ENCODE results near the gene RPSA. TPM values are rescaled to one million over a fixed set of nuclear protein-coding genes. Genes with fewer than 3 reads are reported as not detected.

Gene RPSA
- total and polyA plus RNA-seq, 2 donors from 2014 or later = 806 to 1,249 TPM

DNA sequence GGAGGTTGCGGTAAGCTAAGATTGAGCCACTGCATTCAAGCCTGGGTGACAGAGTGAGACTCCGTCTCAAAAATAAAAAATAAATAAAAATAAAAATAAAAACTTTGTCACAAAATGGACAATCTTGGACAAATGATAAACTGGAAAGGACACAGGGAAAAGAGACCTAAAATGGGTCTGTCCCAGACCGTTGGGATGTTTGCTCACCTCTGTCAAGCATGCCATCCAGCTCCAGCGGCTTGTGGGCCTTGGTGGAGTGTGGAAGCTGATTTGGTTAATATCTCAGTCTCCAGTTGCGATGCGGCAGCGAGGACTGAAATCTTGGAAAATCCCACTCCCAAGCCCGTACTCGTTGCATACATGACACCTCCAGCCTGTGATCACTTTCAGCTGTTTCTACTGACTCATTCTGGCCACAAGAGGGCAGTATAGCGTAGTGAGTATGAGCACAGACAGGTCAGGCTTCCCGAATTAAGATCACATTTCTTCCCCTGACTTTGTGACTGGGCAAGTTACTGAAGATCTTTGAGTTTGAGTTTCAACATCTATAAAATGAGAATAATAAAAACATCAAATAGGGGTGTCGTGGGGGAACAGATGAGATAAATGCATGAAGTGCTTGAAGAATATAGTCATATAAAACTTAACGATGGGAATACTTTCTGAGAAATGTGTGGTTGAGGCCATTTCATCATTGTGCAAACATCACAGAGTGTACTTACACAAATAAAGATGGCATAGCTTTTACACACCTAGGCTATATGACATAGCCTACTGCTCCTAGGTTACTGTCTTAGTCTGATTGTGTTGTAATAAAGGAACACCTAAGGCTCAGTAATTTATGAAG is 41.3 kb downstream of the RPSA start:
- no peaks in the 10 kb centered on the region for H3K27me3 ChIP-seq (ENCODE audit: control insufficient read depth, insufficient read depth, low read length)
- intact Hi-C loops (cut with DNase I) = no loop called here
- peak in 4 of 5 donors; percentile 79 to 96 (median 89) for DNase-seq

DNA sequence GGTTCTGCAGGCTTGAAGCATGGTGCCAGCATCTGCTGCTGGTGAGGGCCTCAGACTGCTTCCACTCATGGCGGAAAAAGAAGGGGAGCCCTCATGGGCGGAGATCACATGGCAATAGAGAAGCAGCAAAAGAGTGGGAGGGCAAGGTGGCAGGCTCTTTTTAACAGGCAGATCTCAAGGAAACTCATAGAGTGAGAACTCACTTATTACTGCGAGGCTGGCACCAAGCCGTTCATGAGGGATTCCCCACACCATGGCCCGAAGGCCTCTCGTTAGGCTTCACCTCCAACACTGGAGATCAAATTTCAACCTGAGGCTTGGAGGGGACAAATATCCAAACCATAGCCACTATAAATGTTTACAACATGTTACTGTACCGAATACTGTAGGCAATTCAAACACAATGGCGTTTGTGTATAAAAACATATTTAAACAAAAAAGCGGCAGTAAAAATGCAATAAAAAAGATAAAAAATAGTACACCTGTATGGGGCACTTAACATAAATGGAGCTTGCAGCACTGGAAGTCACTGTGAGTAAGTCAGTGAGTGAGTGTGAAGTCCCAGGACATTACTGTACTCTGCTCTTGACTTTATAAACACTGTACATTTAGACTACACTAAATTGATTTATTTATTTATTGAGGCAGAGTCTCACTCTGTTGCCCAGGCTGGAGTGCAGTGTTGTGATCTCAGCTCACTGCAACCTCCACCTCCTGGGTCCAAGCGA is 42.1 kb downstream of the RPSA start:
- no peak for DNase-seq
- Histone ChIP-seq H3K27ac (ENCODE audit: low read depth in 2 of 2, low read length in 2 of 2) (no peak overlapping the region), H3K36me3 (ENCODE audit: control insufficient read depth in 2 of 3, insufficient read depth in 3 of 3, low read length in 3 of 3) (no peaks in the 10 kb centered on the region), H3K9me3 (ENCODE audit: control insufficient read depth in 2 of 3, insufficient read depth in 1 of 3, low read length in 3 of 3) (no peaks in the 10 kb centered on the region), H3K4me3 (ENCODE audit: low read length in 3 of 3) (no peak overlapping the region), H3K27me3 (ENCODE audit: control insufficient read depth, insufficient read depth, low read length) (no peaks in the 10 kb centered on the region), H3K9ac (ENCODE audit: low read length in 3 of 3) (no peak overlapping the region), H3K4me1 (ENCODE audit: control insufficient read depth in 2 of 3, insufficient read depth in 2 of 3, low read depth in 1 of 3, low read length in 3 of 3) (peaks cover 0 to 2% (median 0%) of the 10 kb centered on the region in 3 donors)
- no peak for FAIRE-seq
- intact Hi-C loops (cut with DNase I) = no loop called here
- TF ChIP-seq, protein P1, sequence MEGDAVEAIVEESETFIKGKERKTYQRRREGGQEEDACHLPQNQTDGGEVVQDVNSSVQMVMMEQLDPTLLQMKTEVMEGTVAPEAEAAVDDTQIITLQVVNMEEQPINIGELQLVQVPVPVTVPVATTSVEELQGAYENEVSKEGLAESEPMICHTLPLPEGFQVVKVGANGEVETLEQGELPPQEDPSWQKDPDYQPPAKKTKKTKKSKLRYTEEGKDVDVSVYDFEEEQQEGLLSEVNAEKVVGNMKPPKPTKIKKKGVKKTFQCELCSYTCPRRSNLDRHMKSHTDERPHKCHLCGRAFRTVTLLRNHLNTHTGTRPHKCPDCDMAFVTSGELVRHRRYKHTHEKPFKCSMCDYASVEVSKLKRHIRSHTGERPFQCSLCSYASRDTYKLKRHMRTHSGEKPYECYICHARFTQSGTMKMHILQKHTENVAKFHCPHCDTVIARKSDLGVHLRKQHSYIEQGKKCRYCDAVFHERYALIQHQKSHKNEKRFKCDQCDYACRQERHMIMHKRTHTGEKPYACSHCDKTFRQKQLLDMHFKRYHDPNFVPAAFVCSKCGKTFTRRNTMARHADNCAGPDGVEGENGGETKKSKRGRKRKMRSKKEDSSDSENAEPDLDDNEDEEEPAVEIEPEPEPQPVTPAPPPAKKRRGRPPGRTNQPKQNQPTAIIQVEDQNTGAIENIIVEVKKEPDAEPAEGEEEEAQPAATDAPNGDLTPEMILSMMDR (IDR thresholded peaks at IDR 0.05; ENCODE audit: borderline replicate concordance, extremely low read depth, insufficient read depth) = no peak

More for the DNA sequence above, 41.3 kb downstream of the RPSA start:
- H3K27ac ChIP-seq (ENCODE audit: low read depth in 2 of 2, low read length in 2 of 2) = no peak overlapping the region
- FAIRE-seq = peak; percentile 96
- H3K9ac ChIP-seq (ENCODE audit: low read length in 3 of 3) = no peak overlapping the region
- H3K4me1 ChIP-seq (ENCODE audit: control insufficient read depth in 2 of 3, insufficient read depth in 2 of 3, low read depth in 1 of 3, low read length in 3 of 3) = peaks cover 0 to 2% (median 0%) of the 10 kb centered on the region in 3 donors
- no peaks in the 10 kb centered on the region for H3K9me3 ChIP-seq (ENCODE audit: control insufficient read depth in 2 of 3, insufficient read depth in 1 of 3, low read length in 3 of 3)
- no peaks in the 10 kb centered on the region for H3K36me3 ChIP-seq (ENCODE audit: control insufficient read depth in 2 of 3, insufficient read depth in 3 of 3, low read length in 3 of 3)
- H3K4me3 ChIP-seq (ENCODE audit: low read length in 3 of 3) = no peak overlapping the region
- TF ChIP-seq, protein P1 (IDR thresholded peaks at IDR 0.05; ENCODE audit: borderline replicate concordance, extremely low read depth, insufficient read depth) = peak; percentile 93

DNA sequence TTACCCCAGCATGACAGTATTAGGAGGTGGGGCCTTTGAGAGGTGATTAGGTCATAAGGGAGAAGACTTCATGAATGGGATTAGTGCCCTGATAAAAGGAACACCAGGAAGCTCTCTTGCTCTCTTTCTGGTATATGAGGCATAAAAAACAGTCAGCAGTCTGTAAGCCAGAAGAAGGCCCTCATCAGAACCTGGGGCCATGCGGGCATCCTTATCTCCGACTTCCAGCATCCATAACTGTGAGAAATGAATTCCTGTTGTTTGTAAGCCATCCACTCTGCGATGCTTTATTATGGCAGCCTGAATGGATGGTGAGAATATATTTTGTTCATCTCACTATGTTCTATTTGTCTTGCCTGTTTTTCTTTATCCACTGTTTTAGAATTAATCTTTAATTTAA is 43.3 kb downstream of the RPSA start:
- H3K36me3 ChIP-seq (ENCODE audit: control insufficient read depth in 2 of 3, insufficient read depth in 3 of 3, low read length in 3 of 3) = no peaks in the 10 kb centered on the region
- TF ChIP-seq, protein P1 (IDR thresholded peaks at IDR 0.05; ENCODE audit: borderline replicate concordance, extremely low read depth, insufficient read depth) = no peak
- intact Hi-C loops (cut with DNase I) = no loop called here
- no peaks in the 10 kb centered on the region for H3K27me3 ChIP-seq (ENCODE audit: control insufficient read depth, insufficient read depth, low read length)
- no peaks in the 10 kb centered on the region for H3K9me3 ChIP-seq (ENCODE audit: control insufficient read depth in 2 of 3, insufficient read depth in 1 of 3, low read length in 3 of 3)
- H3K4me1 ChIP-seq (ENCODE audit: control insufficient read depth in 2 of 3, insufficient read depth in 2 of 3, low read depth in 1 of 3, low read length in 3 of 3) = peaks cover 0 to 2% (median 0%) of the 10 kb centered on the region in 3 donors
- no peak overlapping the region for H3K4me3 ChIP-seq (ENCODE audit: low read length in 3 of 3)
- no peak for FAIRE-seq
- no peak overlapping the region for H3K9ac ChIP-seq (ENCODE audit: low read length in 3 of 3)
- H3K27ac ChIP-seq (ENCODE audit: low read depth in 2 of 2, low read length in 2 of 2) = no peak overlapping the region
- DNase-seq = no peak

Measured in kidney (tissue), 14 donors.